Activated naive CD8-positive, alpha-beta T cell (primary cell): ENCODE results near the gene RGS6.

Source experiments
- H3K27ac Mint-ChIP-seq: one replicate; pipeline ENCODE4 v1.8.0; 2021; ENCODE audit warnings: mixed read lengths
- H3K27me3 Mint-ChIP-seq: one replicate; pipeline ENCODE4 v1.8.0; 2021; ENCODE audit warnings: mixed read lengths
- H3K36me3 Mint-ChIP-seq: one replicate; pipeline ENCODE4 v1.8.0; 2021; ENCODE audit warnings: mixed read lengths
- H3K4me1 Mint-ChIP-seq: one replicate; pipeline ENCODE4 v1.8.0; 2021; ENCODE audit warnings: low read depth, mixed read lengths
- H3K4me3 Mint-ChIP-seq: one replicate; pipeline ENCODE4 v1.8.0; 2021; ENCODE audit warnings: mild to moderate bottlenecking, mixed read lengths
- H3K9me3 Mint-ChIP-seq: one replicate; pipeline ENCODE4 v1.8.0; 2021; ENCODE audit warnings: low read depth, mixed read lengths

The RGS6 gene

DNA sequence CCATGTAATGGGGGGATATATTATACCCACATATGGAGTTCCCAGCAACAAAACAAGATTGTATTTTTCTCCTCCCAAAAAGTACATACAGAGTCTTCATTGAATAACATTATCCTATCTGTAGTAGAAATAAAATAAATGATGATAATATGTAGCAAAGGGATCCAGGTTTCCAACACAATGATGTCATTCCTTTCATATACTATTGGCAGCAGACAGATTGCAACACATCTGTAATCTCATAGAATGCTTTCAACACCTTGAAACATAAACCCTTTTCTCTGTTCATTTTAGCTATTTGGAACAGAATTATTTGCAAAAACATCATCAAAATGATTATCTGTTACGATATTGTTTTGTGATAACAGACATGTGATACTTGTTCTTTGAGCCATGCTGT lies 644.0 kb downstream of the RGS6 start:
- Mint-ChIP-seq H3K27me3 (no peaks in the 10 kb centered on the region), H3K27ac (no peak overlapping the region), H3K36me3 (peaks cover 2% of the 10 kb centered on the region), H3K9me3 (peaks cover 3% of the 10 kb centered on the region), H3K4me3 (no peak overlapping the region), H3K4me1 (peaks cover 7% of the 10 kb centered on the region)

DNA sequence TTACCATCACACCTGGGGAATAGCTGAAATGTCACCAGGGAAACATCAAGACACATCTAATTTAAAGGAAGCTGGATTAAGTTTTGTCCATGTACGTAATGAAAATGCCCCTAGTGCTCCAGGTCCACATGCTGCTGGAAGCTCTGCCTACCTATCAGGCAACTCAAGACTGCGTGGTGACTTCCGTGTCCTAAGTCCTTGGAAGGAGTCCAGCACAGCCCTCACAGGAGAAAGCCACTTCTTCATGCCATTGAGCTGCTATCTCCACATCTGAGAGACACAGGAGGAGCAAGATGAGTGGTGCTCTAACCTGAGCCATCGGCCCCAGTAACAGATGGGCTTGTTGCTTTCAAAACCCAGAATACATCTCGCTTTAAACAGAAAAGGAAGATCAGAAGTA lies 645.3 kb downstream of the RGS6 start:
- Mint-ChIP-seq H3K4me3 (no peak overlapping the region), H3K36me3 (no peaks in the 10 kb centered on the region), H3K27ac (no peak overlapping the region), H3K9me3 (peaks cover 4% of the 10 kb centered on the region), H3K4me1 (peaks cover 9% of the 10 kb centered on the region), H3K27me3 (no peaks in the 10 kb centered on the region)

DNA sequence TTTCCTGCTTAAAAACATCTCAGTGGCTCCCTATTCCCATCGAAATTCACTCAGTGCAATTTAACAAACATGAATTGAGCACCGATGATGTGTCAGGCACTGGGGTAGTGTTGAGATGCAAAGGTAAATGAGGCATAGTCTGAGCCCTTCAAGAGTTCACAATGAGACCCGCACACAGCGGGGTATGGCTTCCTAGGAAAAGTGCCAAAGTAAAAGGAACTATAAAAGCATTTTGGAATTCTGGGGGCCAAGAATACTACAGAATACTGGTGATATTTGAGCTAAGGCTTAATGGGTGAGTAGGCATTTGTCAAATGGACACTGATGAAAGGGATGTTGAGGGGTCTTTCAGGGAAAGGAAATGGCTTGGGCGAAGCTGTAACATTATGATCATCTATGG lies 646.3 kb downstream of the RGS6 start:
- no peak overlapping the region for H3K4me3 Mint-ChIP-seq
- H3K9me3 Mint-ChIP-seq, result peaks cover 4% of the 10 kb centered on the region
- peaks cover 9% of the 10 kb centered on the region for H3K4me1 Mint-ChIP-seq
- no peaks in the 10 kb centered on the region for H3K36me3 Mint-ChIP-seq
- H3K27ac Mint-ChIP-seq, result no peak overlapping the region
- no peaks in the 10 kb centered on the region for H3K27me3 Mint-ChIP-seq

DNA sequence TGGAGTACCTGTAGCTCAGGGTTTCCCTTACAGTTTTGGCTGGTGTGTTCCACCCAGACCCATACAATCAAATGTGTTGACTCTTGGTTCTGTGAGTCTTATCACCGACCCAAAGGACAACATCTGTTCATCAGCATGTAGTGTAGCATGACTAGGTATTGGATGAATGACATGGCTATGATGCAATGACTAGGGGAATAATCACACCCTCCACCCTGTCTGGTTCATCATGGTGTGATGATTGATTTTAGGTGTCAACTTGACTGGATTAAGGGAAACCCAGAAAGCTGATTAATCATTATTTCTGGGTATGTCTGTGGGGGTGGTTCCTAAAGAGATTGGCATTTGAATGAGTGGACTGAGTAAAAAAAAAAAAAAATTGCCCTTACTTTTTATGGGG lies 650.4 kb downstream of the RGS6 start:
- H3K27me3 Mint-ChIP-seq, result peaks cover 1% of the 10 kb centered on the region
- H3K4me3 Mint-ChIP-seq, result no peak overlapping the region
- H3K4me1 Mint-ChIP-seq, result peaks cover 2% of the 10 kb centered on the region
- H3K36me3 Mint-ChIP-seq, result peaks cover 4% of the 10 kb centered on the region
- H3K9me3 Mint-ChIP-seq, result peaks cover 4% of the 10 kb centered on the region
- H3K27ac Mint-ChIP-seq, result no peak overlapping the region

DNA sequence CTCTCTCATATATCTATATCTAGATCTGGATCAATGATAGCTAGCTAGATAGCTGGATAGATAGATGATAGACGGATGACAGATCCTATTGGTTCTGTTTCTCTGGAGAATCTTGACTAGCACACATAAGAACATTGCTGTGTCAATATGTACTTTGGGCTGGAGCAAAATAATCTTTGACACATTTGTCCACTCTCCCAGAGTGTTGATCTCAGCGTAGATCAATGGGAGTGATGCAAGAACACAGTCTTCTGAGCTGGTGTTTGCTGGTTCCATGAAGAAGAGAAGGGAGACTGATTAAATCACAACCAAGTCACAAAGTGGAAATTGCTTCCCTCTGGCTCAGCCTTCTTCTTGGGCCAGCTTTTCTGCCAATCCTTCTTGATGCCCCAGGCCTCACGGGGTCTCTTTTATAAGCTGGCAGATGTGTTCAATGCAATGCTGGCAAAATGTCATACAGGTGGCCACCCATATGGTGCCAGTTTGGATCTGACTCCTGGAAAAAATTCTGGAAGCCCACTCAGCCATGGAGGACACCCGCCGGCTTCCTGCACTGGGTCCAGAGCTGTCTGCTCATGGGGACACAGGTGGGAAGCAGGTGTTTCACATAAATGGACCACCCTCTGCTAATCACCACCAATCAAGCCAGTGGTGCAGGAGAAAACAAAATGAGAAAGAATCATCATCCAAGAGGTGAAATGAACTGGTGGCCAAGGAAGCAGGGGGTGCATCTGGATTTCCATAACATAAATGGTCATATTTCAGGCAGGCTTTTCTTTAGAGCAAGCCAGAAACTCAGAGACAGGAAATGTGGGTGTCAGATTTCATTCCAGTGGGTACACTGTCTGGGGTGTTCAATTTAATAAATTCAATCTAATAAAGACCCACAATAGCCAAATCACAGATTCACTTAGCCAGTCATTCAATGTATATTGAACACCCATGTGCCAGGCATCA lies 651.4 kb downstream of the RGS6 start:
- H3K27me3 Mint-ChIP-seq, result peaks cover 1% of the 10 kb centered on the region
- peaks cover 2% of the 10 kb centered on the region for H3K4me1 Mint-ChIP-seq
- H3K4me3 Mint-ChIP-seq, result no peak overlapping the region
- H3K36me3 Mint-ChIP-seq, result peaks cover 4% of the 10 kb centered on the region
- H3K9me3 Mint-ChIP-seq, result peaks cover 4% of the 10 kb centered on the region
- H3K27ac Mint-ChIP-seq, result no peak overlapping the region

DNA sequence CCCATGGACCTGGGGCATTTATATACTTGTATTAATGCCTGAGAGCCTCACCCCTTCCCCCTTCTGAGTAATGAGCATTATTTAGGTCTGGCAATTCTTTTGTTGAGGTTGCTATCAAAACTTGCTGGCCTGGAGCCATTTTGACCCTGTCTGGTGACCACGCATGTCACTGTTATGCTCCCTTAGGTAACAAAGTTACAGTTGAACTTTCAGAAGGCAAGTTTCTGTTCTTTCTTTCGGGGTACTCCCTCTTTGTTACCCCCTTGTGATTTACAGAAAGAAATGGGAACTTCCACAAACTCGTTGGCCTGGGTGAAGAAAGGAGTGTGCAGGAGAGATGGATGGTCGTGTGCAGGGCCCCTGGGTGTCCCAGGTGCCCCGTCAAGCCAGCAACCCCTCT lies 656.3 kb downstream of the RGS6 start:
- Mint-ChIP-seq H3K4me1 (peaks cover 33% of the 10 kb centered on the region), H3K36me3 (peaks cover 9% of the 10 kb centered on the region), H3K27me3 (peaks cover 7% of the 10 kb centered on the region), H3K27ac (no peak overlapping the region), H3K9me3 (no peaks in the 10 kb centered on the region), H3K4me3 (no peak overlapping the region)

DNA sequence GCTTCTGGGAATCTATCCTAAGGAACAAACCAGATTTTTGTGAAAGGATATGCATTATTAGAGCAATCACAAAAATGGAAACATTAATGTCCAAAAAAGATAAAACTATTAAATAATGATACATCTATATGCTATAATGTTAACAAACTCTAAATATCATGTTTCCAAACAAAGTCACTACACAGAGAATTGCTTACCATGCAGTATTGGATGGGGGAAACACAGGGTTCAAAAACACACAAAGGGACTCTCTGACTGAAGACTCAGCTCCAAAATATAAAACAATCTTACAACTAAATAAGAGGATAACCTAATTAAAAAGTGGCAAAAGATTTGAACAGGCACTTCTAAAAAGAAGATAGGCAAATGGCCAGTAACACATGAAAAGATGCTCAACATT lies 657.4 kb downstream of the RGS6 start:
- Mint-ChIP-seq H3K4me1 (peaks cover 43% of the 10 kb centered on the region), H3K9me3 (no peaks in the 10 kb centered on the region), H3K36me3 (peaks cover 9% of the 10 kb centered on the region), H3K4me3 (no peak overlapping the region), H3K27me3 (peaks cover 7% of the 10 kb centered on the region), H3K27ac (no peak overlapping the region)

DNA sequence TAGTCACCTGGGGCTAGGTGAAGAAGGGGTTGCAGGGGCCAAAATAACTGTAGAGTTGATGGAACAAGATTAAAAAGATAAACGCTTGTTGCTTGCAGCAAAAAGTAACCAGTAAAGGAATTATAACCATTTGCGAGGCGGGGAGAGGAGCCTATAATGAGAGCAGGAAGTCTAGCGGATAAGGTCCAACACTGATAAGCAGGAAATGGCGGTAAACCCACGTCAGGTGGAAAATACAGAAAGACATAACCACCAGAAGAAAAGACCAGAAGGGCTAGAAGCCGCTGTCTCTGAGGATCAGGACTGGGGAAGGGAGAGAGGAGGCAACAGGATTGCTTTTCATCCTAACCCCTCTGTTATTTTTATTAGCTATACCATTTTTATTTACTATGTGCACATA lies 658.3 kb downstream of the RGS6 start:
- H3K36me3 Mint-ChIP-seq, result peaks cover 9% of the 10 kb centered on the region
- no peaks in the 10 kb centered on the region for H3K9me3 Mint-ChIP-seq
- peaks cover 52% of the 10 kb centered on the region for H3K4me1 Mint-ChIP-seq
- peak overlapping the region; percentile 56 for H3K4me3 Mint-ChIP-seq
- H3K27me3 Mint-ChIP-seq, result peaks cover 7% of the 10 kb centered on the region
- H3K27ac Mint-ChIP-seq, result no peak overlapping the region

DNA sequence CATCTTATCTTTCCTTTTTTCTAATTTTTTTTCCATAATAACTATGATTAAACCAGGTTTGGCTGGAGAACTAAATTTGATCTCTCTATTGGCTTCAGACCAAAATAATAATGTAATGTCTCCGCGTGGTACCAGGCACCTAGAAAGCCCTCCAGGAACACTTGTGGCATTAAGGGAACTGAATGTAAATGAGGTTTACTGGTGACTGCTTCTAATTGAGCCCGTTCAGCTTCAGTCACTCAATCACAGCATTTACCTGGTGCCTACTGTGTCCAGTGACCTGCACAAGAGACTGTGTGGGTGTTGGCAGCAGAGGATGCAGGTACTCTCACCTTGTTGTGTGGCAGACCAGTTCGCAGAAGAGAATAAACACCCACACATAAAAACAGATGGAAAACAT lies 659.2 kb downstream of the RGS6 start:
- no peaks in the 10 kb centered on the region for H3K9me3 Mint-ChIP-seq
- H3K4me3 Mint-ChIP-seq, result no peak overlapping the region
- H3K27ac Mint-ChIP-seq, result no peak overlapping the region
- peaks cover 8% of the 10 kb centered on the region for H3K27me3 Mint-ChIP-seq
- peaks cover 9% of the 10 kb centered on the region for H3K36me3 Mint-ChIP-seq
- peaks cover 59% of the 10 kb centered on the region for H3K4me1 Mint-ChIP-seq

DNA sequence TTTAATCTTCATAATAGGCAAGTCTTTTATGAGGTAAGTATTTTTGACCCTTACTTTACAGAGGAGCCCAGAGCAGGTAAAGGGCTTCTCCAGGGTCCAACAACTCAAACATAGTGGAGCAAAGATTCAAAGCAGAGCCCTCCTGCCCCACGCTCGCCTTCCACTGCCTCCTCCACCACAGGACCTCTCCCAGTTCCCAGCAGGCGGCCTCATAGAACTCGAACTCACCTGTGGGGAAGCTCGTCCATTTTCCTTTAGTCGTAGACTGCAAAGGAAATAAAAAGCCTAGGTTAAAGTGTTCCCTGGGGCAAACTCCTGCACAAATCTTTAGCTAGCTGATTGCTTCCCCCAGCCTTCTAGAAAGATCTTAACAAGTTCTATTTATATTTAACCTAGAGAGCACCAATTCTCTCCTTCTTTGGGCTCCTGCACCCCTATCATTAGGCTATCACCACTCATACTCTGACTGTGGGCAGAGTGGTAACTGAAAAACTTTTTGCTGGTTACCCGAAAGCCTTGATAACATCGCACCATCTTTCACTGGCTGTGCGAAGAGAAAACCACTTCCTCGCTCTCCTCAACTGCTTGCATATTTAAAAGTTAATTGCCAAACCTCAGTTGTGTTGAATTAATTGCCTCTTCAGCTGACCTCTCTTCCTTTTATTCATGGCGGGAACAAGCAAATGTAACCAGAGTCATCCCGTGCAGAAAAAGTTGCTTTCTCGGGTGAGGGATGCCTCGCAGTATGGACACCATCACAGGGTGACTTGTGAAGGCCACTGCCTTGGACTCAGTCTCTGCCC lies 662.1 kb downstream of the RGS6 start:
- H3K27ac Mint-ChIP-seq, result no peak overlapping the region
- no peaks in the 10 kb centered on the region for H3K9me3 Mint-ChIP-seq
- peak overlapping the region; percentile 52 for H3K4me3 Mint-ChIP-seq
- peaks cover 7% of the 10 kb centered on the region for H3K36me3 Mint-ChIP-seq
- H3K4me1 Mint-ChIP-seq, result peaks cover 60% of the 10 kb centered on the region
- peaks cover 12% of the 10 kb centered on the region for H3K27me3 Mint-ChIP-seq

DNA sequence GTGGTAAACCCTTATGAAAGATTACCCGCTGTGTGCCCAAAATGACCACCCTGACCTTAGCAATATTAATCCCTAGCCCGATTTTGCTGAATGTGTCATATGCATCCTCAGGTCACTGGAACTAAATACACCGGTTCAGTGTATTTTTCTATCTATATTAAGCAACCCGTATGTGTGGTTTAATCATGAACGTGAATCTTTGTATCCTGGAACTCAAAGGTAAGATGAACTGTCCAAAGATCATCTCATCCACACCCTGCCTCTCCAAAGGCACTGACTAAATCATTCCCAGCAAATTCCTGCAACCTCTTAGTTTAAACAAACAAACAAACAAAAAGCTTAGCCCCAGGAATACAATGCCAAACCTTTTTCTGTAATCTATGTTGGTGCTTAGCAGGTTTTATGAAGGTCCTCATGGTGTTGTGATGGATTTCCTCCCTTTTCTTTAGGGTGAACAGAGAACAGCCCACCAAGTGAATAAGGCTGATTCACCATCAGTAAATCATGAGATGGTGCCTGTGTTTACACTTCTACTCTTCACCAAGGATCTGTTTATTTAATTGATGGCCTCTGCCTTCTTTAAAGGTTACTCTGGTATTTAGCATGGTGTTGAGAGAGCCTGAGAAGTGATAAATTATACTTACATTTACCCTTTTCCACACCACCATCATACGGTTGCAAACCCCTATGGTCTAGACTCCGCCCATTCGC lies 663.1 kb downstream of the RGS6 start:
- H3K36me3 Mint-ChIP-seq, result peaks cover 7% of the 10 kb centered on the region
- peaks cover 12% of the 10 kb centered on the region for H3K27me3 Mint-ChIP-seq
- H3K4me3 Mint-ChIP-seq, result no peak overlapping the region
- H3K4me1 Mint-ChIP-seq, result peaks cover 54% of the 10 kb centered on the region
- H3K9me3 Mint-ChIP-seq, result no peaks in the 10 kb centered on the region
- H3K27ac Mint-ChIP-seq, result no peak overlapping the region

DNA sequence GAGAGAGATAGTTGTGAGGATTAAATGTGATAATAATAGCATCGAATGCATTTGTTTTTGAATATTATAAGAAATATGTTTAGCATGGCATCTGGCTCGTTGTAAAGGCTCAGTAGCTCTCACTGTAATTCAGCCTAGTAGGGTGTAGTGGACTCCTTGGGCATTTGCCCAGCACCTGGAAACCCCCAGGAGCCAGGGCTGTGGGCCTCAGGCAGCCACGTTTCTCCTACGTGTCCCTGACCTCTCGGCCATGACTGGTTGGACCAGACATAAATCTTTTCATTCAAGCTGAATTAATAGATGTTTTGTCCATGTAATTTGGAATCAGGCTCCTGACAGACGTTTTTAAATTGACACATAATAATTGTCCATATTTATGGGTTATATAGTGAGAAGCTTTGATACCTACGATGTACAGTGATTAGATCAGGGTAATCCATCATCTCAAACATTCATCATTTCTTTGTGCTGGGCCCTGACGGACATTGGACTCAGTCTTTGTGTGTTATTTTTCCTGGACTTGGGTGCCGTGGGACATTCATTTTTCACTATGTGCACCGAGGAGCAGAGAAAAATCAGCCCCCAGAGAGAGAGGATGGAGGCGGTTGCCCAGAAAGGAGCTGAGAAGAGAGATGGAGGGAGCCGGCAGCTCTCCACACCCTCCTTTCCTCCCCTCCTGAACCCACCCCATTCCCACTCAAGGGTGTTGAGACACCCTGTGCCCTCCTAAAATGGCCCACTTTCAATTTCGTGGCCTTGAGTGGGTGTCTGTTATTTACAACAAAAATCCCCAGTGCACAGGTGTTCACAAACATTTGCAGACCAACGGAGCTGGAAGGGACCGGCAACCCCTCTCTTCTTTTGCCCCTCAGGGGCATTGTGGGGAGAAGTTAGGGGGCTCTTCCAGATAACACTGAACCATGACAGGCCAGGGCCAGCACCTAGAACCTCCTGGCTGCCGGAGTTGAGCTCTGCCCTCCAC lies 665.3 kb downstream of the RGS6 start:
- Mint-ChIP-seq H3K4me1 (peaks cover 36% of the 10 kb centered on the region), H3K27ac (no peak overlapping the region), H3K36me3 (peaks cover 3% of the 10 kb centered on the region)

DNA sequence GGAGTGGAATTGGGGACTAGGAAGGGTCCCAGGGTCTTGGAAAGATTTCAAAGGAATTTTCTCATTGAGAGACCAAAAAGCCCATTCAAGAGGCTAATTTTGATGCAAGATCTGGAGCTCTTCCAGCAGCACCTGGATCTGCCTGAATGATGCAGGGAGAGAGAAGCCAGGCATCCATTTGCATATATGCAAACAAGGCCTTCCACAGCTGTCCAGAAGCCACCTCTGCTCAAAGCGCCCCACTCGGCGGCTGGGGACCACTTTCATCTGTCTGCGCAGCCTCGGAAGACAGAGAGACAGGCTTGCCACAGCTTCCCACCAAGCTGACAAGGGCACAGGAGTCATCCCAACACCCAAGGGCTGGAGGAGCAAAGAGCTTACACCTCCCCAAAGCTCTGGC lies 666.1 kb downstream of the RGS6 start:
- Mint-ChIP-seq H3K27ac (no peak overlapping the region), H3K36me3 (peaks cover 3% of the 10 kb centered on the region), H3K4me3 (no peak overlapping the region), H3K9me3 (no peaks in the 10 kb centered on the region), H3K4me1 (peaks cover 29% of the 10 kb centered on the region), H3K27me3 (peaks cover 6% of the 10 kb centered on the region)

More for the DNA sequence above, 665.3 kb downstream of the RGS6 start:
- H3K9me3 Mint-ChIP-seq, result no peaks in the 10 kb centered on the region
- no peak overlapping the region for H3K4me3 Mint-ChIP-seq
- peaks cover 6% of the 10 kb centered on the region for H3K27me3 Mint-ChIP-seq
